GM21367 (cell line): Measurements from ENCODE around the gene BCAT1.
"Not testable (repeated sequence)": the region's sequence is repeated elsewhere in the genome, so short reads cannot be mapped to it uniquely, and the experiment has no call there.

Experiments
- ATAC-seq: cut with Tn5 transposase; IDR thresholded peaks from one replicate; pipeline ENCODE4 v1.9.1; 2021; ENCODE audit not compliant: unreplicated experiment

The BCAT1 gene

DNA sequence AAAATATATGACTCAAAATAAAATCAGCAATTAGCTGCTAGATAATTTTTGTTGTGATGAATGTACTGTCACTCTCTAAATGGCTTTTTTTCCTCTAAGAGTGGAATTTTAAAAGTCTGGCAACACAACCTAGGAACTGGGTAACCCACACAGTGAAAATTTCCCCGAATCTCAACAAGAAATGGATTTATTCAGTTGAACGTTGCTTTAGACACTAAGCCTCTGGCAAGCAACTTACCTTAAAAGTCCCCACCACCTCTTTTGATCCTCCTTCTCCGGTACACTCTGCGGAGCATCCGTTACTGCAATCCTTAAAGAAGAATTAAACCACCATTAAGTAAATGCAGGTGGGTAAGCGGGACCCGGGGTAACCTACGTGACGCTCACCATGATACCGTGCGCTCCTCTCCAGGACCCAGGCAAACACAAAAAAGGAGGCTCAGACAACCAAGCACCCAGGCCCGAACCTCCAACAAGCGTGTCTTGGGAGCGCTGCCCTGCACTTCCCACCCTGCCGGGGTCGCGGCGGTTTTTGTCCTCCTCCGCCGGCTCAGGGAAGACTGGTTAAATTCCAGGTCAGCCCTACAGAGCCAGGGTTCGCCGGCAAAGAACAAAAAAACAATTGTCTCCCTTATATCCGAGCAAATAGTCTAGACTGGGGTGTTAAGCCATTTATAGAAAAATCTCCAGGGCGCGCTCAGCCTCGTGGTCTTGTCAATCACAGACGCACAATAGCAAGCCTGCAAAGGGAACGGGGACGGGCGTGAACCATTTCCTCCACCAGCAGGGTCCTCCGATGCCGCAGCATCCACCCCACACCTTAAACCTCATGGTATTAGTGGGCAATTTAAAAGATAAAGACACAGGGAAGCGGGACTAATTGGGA, 47.1 kb downstream of the BCAT1 start:
- no peak for ATAC-seq

DNA sequence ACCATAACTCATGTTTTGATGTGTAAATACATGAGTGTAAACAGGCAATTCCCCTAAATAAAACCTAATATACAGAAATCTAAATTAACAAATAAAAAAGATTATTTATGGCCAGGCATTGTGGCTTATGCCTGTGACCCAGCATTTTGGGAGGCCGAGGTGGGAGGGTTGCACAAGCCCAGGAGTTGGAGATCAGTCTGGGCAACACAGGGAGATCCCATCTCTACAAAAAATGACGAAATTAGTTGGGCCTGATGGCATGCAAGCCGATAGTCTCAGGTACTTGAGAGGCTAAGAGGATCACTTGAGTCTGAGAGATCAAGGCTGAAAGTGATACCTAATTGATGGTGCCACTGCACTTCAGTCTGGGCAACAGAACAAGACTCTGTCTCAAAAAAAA, 48.7 kb downstream of the BCAT1 start:
- no peak for ATAC-seq

- ATAC-seq = no peak
Observed at GRCh38 chr12:24899503-24900075, 49.3 kb downstream of the BCAT1 start.

DNA sequence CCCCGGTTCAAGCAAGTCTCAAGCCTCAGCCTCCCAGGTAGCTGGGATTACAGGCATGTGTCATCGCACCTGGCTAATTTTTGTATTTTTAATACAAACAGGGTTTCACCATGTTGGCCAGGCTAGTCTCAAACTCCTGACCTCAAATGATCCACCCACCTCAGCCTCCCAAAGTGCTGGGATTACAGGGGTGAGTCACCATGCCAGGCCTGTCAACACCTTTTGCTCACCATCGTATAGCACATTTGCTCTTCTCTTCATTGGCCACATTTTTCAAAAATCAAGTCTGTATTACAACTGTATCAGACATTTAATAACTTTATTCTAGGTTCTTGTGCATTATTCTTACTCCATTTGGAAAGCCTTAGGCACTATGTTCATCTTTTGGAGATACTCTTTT, 50.3 kb downstream of the BCAT1 start:
- no peak for ATAC-seq

GRCh38 chr12:24898185-24898584, 50.7 kb downstream of the BCAT1 start:
- ATAC-seq = no peak

DNA sequence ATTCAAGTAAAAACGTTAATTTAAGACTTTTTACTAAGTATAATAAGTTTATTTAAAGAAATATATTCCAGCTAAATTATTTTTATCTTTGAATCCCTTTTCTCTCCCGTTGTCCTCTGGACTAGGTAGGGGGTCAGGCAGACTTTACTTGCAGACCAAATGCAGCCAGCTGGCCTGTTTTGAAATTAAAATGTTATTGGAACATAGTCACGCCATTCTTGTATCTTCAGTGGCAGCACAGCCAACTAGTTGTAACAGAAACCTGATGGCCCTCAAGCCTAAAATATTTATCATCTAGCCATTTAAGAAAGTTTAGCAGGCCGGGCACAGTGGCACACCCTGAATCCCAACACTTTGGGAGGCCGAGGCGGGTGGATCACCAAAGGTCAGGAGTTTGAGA, 52.7 kb downstream of the BCAT1 start:
- no peak for ATAC-seq

GRCh38 chr12:24895612-24896011, 53.3 kb downstream of the BCAT1 start:
- ATAC-seq = no peak

- ATAC-seq = no peak
Observed at GRCh38 chr12:24894879-24895278, 54.0 kb downstream of the BCAT1 start.

- ATAC-seq = no peak
Observed at GRCh38 chr12:24890048-24890803, 58.7 kb downstream of the BCAT1 start.

GRCh38 chr12:24889411-24889810, 59.5 kb downstream of the BCAT1 start:
- no peak for ATAC-seq

DNA sequence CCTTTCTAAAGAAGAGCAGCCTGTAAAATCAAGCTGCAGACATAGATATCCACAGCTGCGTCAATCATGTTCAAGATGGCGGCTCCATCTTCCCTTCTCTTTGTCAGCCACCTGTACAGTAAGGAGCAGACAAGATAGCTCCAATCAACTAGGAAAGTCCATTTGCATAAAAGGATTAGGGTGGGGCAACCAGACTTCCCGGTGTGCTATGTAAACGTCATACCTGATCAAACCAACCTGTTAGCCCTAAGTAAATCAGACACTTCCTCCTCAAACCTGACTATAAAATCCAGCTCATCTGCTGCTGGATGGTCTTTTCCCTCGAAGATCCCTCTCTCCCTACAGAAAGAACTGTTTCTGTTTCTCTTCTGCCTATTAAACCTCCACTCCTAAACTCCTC, 60.1 kb downstream of the BCAT1 start:
- ATAC-seq = no peak

- ATAC-seq = no peak
Observed at GRCh38 chr12:24884911-24885310, 64.0 kb downstream of the BCAT1 start.

DNA sequence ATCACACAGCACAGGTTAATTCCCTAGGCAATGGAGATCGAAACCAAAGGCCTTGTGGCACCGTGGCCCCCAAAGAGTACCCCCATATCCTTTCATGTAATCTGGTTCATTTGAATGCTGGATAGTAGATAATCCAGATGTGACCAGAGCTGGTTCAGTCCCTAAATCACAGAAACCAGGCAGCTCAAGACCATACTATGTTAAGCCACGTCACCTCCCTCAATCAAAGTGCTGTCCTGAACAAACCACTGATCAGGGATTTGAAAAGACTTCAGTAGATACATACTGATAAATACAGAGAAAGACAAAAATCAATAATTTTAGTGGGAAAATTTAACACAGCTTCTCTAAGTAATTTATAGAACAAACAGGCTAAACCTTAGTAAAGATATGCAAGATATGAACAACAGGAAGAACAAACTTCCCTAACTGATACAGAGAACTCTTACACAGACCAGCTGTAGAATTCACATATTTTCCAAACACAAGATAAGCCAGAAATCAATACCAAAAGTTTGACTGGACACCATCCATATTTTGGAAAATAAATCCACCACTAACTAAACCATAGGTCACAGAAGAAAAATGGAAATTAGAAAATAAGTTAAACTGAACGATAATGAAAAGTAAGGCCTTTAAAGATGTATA, 67.1 kb downstream of the BCAT1 start:
- no peak for ATAC-seq

DNA sequence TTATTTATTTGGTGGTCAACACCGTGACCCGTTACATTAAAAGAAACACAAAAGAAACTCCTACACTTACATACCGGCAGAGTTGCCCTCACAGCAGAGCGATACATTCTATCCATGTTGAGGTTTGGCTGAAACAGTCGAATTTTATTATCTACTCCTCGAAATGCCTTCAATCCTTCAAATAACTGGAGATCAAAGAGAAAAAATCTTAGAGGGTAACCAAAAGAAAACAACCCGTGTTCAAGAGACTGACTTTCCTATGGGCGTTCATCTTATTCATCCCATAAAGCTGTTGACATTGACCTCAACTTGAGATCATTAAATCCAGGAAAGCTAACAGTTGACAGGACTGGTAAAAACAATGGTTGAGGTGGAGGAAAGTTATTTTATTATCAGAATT, 67.7 kb downstream of the BCAT1 start:
- no peak for ATAC-seq

DNA sequence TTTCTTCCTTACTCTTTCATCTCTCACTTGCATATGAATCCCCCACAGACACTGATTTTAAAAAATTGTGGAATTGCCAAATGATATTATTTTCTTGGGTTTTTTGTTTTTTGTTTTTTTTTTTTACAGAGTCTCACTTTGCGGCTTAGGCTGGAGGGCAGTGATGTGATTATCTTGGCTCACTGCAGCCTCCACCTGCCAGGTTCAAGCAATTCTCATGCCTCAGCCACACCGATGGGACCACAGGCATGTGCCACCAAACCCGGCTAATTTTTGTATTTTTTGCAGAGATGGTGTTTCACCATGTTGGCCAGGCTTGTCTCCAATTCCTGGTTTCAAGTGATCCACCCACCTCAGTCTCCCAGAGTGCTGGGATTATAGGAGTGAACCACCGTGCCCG, 68.2 kb downstream of the BCAT1 start:
- no peak for ATAC-seq

- ATAC-seq = no peak
Observed at GRCh38 chr12:24879644-24880043, 69.3 kb downstream of the BCAT1 start.

DNA sequence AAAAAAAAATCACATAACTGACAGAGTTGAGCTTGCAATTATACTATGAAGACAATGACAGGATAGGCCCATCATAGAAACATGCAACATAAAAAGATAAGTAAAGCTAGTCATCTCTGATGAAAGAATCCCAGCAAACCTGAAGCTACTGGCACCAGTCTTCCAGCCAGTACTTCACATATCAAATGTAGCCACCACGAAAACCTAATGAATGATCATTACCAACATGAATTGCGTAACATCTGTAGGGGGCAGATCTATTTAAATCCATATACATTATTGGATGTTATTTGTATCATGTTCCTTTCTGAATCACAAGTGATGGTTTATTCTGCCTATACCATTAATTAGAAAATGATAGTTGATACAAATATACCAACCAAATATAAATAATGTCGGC, 73.9 kb downstream of the BCAT1 start:
- ATAC-seq = no peak

- ATAC-seq = no peak
Observed at GRCh38 chr12:24872211-24872610, 76.7 kb downstream of the BCAT1 start.

- not testable (repeated sequence) for ATAC-seq
Observed at GRCh38 chr12:24866139-24866538, 82.8 kb downstream of the BCAT1 start.

DNA sequence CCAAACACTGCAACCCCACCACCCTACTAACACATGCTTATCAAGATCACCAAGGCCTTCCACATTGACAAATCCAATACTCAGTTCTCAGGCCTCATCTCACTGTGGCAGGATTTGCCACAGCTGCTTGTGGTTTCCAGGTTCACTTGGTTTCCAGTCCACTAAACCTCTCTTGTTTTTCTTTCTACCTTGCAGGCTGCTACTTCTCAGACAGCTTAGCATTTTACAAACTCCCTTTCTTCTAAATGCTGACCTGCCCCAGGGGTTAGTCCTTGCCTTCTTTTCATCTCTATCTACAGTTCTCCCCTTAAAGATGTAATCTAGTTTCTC, 84.1 kb downstream of the BCAT1 start:
- no peak for ATAC-seq

- no peak for ATAC-seq
Observed at GRCh38 chr12:24861766-24862540, 86.9 kb downstream of the BCAT1 start.
